ENCODE results near the gene SCFD2. TPM values are rescaled to one million over a fixed set of nuclear protein-coding genes. Genes with fewer than 3 reads are reported as not detected.
A peak's percentile ranks its signal among the peaks of the same experiment; 100 is the strongest.

The SCFD2 gene
- total and polyA plus RNA-seq, 8 donors, result 11.4 to 26.6 (median 13.7) TPM

GRCh38 chr4:52914051-52914605 is 451.7 kb downstream of the SCFD2 start:
- H3K27me3 ChIP-seq, result no peaks in the 10 kb centered on the region
- ATAC-seq, result peak; percentile 58
- no peaks in the 10 kb centered on the region for H3K9me3 ChIP-seq
- no peak overlapping the region for H3K4me3 ChIP-seq
- TF ChIP-seq CTCF (IDR thresholded peaks at IDR 0.05), result no peak
- no peak overlapping the region for H3K27ac ChIP-seq
- peak in 2 of 4 donors; percentile 33 to 39 for DNase-seq
- intact Hi-C loops (cut with DNase I), result no loop called here
- H3K36me3 ChIP-seq, result no peaks in the 10 kb centered on the region
- peaks cover 0 to 7% of the 10 kb centered on the region in 2 donors for H3K4me1 ChIP-seq

GRCh38 chr4:52912608-52913007 is 453.3 kb downstream of the SCFD2 start:
- no peak overlapping the region for H3K4me3 ChIP-seq
- H3K9me3 ChIP-seq, result no peaks in the 10 kb centered on the region
- no peak overlapping the region for H3K27ac ChIP-seq
- no peaks in the 10 kb centered on the region for H3K36me3 ChIP-seq
- ATAC-seq (no peak), DNase-seq (no peak)
- no peak for TF ChIP-seq CTCF (IDR thresholded peaks at IDR 0.05)
- no peaks in the 10 kb centered on the region for H3K27me3 ChIP-seq
- intact Hi-C loops (cut with DNase I), result no loop called here
- H3K4me1 ChIP-seq, result peaks cover 0 to 7% of the 10 kb centered on the region in 2 donors

- peaks cover 0 to 5% of the 10 kb centered on the region in 2 donors for H3K36me3 ChIP-seq
- ATAC-seq (peak; percentile 86), DNase-seq (peak in 2 of 4 donors; percentile 78 to 80)
- intact Hi-C loops (cut with DNase I), result no loop called here
- H3K9me3 ChIP-seq, result no peaks in the 10 kb centered on the region
- no peaks in the 10 kb centered on the region for H3K27me3 ChIP-seq
- no peak overlapping the region for H3K27ac ChIP-seq
- peak; percentile 68 to 75 for TF ChIP-seq CTCF (IDR thresholded peaks at IDR 0.05)
- H3K4me3 ChIP-seq, result no peak overlapping the region
- peaks cover 0 to 7% of the 10 kb centered on the region in 2 donors for H3K4me1 ChIP-seq
These were observed 454.1 kb downstream of the SCFD2 start for GRCh38 chr4:52911684-52912294.

- ATAC-seq (no peak), DNase-seq (no peak)
- Histone ChIP-seq H3K27ac (no peak overlapping the region), H3K4me1 (peaks cover 0 to 7% of the 10 kb centered on the region in 2 donors), H3K4me3 (no peak overlapping the region), H3K27me3 (no peaks in the 10 kb centered on the region), H3K9me3 (no peaks in the 10 kb centered on the region), H3K36me3 (peaks cover 0 to 12% of the 10 kb centered on the region in 2 donors)
- intact Hi-C loops (cut with DNase I), result no loop called here
- TF ChIP-seq CTCF (IDR thresholded peaks at IDR 0.05), result no peak
These were observed 455.7 kb downstream of the SCFD2 start for GRCh38 chr4:52910115-52910514.

GRCh38 chr4:52907510-52907909 is 458.4 kb downstream of the SCFD2 start:
- Histone ChIP-seq H3K27me3 (no peaks in the 10 kb centered on the region), H3K27ac (no peak overlapping the region), H3K4me3 (no peak overlapping the region), H3K4me1 (no peaks in the 10 kb centered on the region), H3K36me3 (peaks cover 0 to 12% of the 10 kb centered on the region in 2 donors), H3K9me3 (no peaks in the 10 kb centered on the region)
- intact Hi-C loops (cut with DNase I), result no loop called here
- no peak for TF ChIP-seq CTCF (IDR thresholded peaks at IDR 0.05)
- ATAC-seq (no peak), DNase-seq (no peak)

Data from left lung (tissue), 10 donors.